IMR-90 (cell line): ENCODE data around the gene ITCH. TPM values are rescaled to one million over a fixed set of nuclear protein-coding genes. Genes with fewer than 3 reads are reported as not detected.

Experiments used
- ATAC-seq: fragments of 200-7000 bp; cut with Tn5 transposase; 2 replicates; pipeline ENCODE4 v1.9.1; 2020; ENCODE audit warnings: low read depth, mild to moderate bottlenecking, moderate library complexity
- BruUV-seq: library from RNA; stranded (reverse); fragments of 400-500 nt; replicated peaks from 2 replicates; lab custom pipeline; 2021; lab: Mats Ljungman, UMichigan
- CTCF ChIA-PET: fragments of 300-600 bp; formaldehyde crosslinking; extraction: SDS; loops from one replicate; lab custom pipeline; 2021; ENCODE audit warnings: antibody characterized with exemption; lab: Yijun Ruan, JAX
- POLR2A ChIA-PET: fragments of 300-600 bp; sonication (Branson Sonifier 250); formaldehyde crosslinking; loops from one replicate; lab custom pipeline; 2022; ENCODE audit warnings: antibody characterized with exemption; ENCODE audit not compliant: unreplicated experiment; lab: Charles Lee
- DNase-seq: peaks from one replicate; pipeline ENCODE4 v3.0.0; 2013
- H2AFZ ChIP-seq: replicated peaks from 2 replicates; pipeline ENCODE3; 2013; ENCODE audit warnings: low read length, mild to moderate bottlenecking; ENCODE audit not compliant: poor library complexity
- H2AK5ac ChIP-seq: 2 replicates; pipeline ENCODE4 v1.6.1; 2013; ENCODE audit warnings: low read depth, low read length, inconsistent platforms
- H2AK9ac ChIP-seq: replicated peaks from 2 replicates; pipeline ENCODE3; 2013; ENCODE audit warnings: mild to moderate bottlenecking, low read depth, low read length, moderate library complexity; ENCODE audit not compliant: poor library complexity
- H2BK120ac ChIP-seq: 2 replicates; pipeline ENCODE4 v1.6.1; 2013; ENCODE audit warnings: low read depth, low read length, inconsistent platforms
- H2BK15ac ChIP-seq: 3 replicates; pipeline ENCODE4 v1.6.1; 2013; ENCODE audit warnings: low read depth, low read length, inconsistent platforms
- H2BK20ac ChIP-seq: 2 replicates; pipeline ENCODE4 v1.6.1; 2013; ENCODE audit warnings: low read depth, mild to moderate bottlenecking, inconsistent platforms, low read length, moderate library complexity
- H2BK5ac ChIP-seq: 2 replicates; pipeline ENCODE4 v1.6.1; 2013; ENCODE audit warnings: mild to moderate bottlenecking, low read depth, low read length, inconsistent platforms; ENCODE audit not compliant: poor library complexity, severe bottlenecking
- H3K14ac ChIP-seq: replicated peaks from 2 replicates; pipeline ENCODE4 v1.6.1; 2013; ENCODE audit warnings: low read depth, low read length, inconsistent platforms
- H3K18ac ChIP-seq: 2 replicates; pipeline ENCODE4 v1.6.1; 2013; ENCODE audit warnings: low read depth, low read length, control low read depth
- H3K23ac ChIP-seq: 2 replicates; pipeline ENCODE4 v1.6.1; 2013; ENCODE audit warnings: low read depth, low read length, inconsistent platforms
- H3K27ac ChIP-seq: 2 replicates; pipeline ENCODE4 v1.5.1; 2013; ENCODE audit warnings: mild to moderate bottlenecking, control low read depth, low read length; ENCODE audit not compliant: insufficient read depth
- H3K27me3 ChIP-seq: 2 replicates; pipeline ENCODE4 v1.6.1; 2013; ENCODE audit warnings: low read length; ENCODE audit not compliant: control insufficient read depth, insufficient read depth
- H3K36me3 ChIP-seq: 2 replicates; pipeline ENCODE4 v1.6.1; 2013; ENCODE audit warnings: low read length, mixed read lengths; ENCODE audit not compliant: control insufficient read depth, insufficient read depth
- H3K4ac ChIP-seq: 2 replicates; pipeline ENCODE4 v1.6.1; 2013; ENCODE audit warnings: low read depth, low read length, inconsistent platforms
- H3K4me1 ChIP-seq: 2 replicates; pipeline ENCODE4 v1.6.1; 2013; ENCODE audit warnings: low read length, mixed read lengths; ENCODE audit not compliant: control insufficient read depth, insufficient read depth
- H3K4me2 ChIP-seq: 2 replicates; pipeline ENCODE4 v1.6.1; 2013; ENCODE audit warnings: low read depth, mild to moderate bottlenecking, control low read depth, low read length, moderate library complexity
- H3K4me3 ChIP-seq: 2 replicates; pipeline ENCODE4 v1.5.1; 2013; ENCODE audit warnings: low read depth, mild to moderate bottlenecking, control low read depth, low read length, moderate library complexity; ENCODE audit not compliant: insufficient read depth
- H3K56ac ChIP-seq: 2 replicates; pipeline ENCODE4 v1.6.1; 2013; ENCODE audit warnings: low read length, inconsistent platforms; ENCODE audit not compliant: insufficient read depth; ENCODE audit errors: extremely low read depth
- H3K79me1 ChIP-seq, 2 experiments: 2 replicates each; pipeline ENCODE4 v1.6.1; 2013; ENCODE audit warnings: low read length in 2 of 2, inconsistent platforms in 1 of 2, low read depth in 1 of 2
- H3K9ac ChIP-seq: 2 replicates; pipeline ENCODE4 v1.6.1; 2013; ENCODE audit warnings: low read depth, low read length, control low read depth
- H3K9me1 ChIP-seq: 2 replicates; pipeline ENCODE4 v1.6.1; 2013; ENCODE audit warnings: low read length, inconsistent platforms; ENCODE audit not compliant: insufficient read depth
- H3K9me3 ChIP-seq: 2 replicates; pipeline ENCODE4 v1.6.1; 2013; ENCODE audit warnings: low read length; ENCODE audit not compliant: control insufficient read depth, insufficient read depth
- H4K20me1 ChIP-seq: 2 replicates; pipeline ENCODE4 v1.6.1; 2013; ENCODE audit warnings: low read length, inconsistent platforms; ENCODE audit not compliant: insufficient read depth
- H4K5ac ChIP-seq: 2 replicates; pipeline ENCODE4 v1.6.1; 2013; ENCODE audit warnings: mild to moderate bottlenecking, low read depth, low read length, control low read depth
- H4K8ac ChIP-seq, 2 experiments: 2 replicates each; pipeline ENCODE4 v1.6.1; 2013; ENCODE audit warnings: low read depth in 2 of 2, low read length in 2 of 2, control low read depth in 1 of 2, inconsistent platforms in 1 of 2
- H4K91ac ChIP-seq: 2 replicates; pipeline ENCODE4 v1.6.1; 2013; ENCODE audit warnings: low read depth, low read length, inconsistent platforms; ENCODE audit not compliant: insufficient read depth
- NFE2L2 ChIP-seq: fragments of 150-350 bp; IDR thresholded peaks from 2 replicates; pipeline ENCODE4 v1.6.1; 2016; ENCODE audit warnings: low read depth, mild to moderate bottlenecking, low read length
- WGBS, 2 experiments: methylation state at CpG; one replicate each; pipeline versions ENCODE4 v1.1.5 to v1.1.7; 2013; ENCODE audit warnings: missing lambda C conversion rate in 2 of 2; ENCODE audit not compliant: insufficient read length in 1 of 2; ENCODE audit errors: extremely low coverage in 2 of 2; 5-methylcytosine and 5-hydroxymethylcytosine counted together
- dilution Hi-C: fragments of 300-500 bp; cut with HindIII; formaldehyde crosslinking; loops from one replicate; pipeline ENCODE4 v1.14.3; 2018; ENCODE audit warnings: low sequenced_read_pairs; ENCODE audit not compliant: unreplicated experiment
- in situ Hi-C: fragments of 300-500 bp; cut with MboI; formaldehyde crosslinking; loops from 3 replicates; pipeline ENCODE4 v1.14.3; 2019; ENCODE audit warnings: low sequenced_read_pairs, inconsistent platforms, mixed read lengths
- intact Hi-C: fragments of 100-400 bp; cut with micrococcal nuclease; formaldehyde crosslinking; loops from 2 replicates; pipeline ENCODE4 v1.10.0; 2022
- polyA plus RNA-seq, 3 experiments: library from polyadenylated mRNA; depleted of rRNA; stranded (reverse); fragments of >200 nt; gene quantifications; 2 replicates each; pipeline ENCODE4 v1.2.3, GENCODE V29; 2012; ENCODE audit warnings: low replicate concordance in 1 of 3
- total RNA-seq: library from RNA; depleted of rRNA; stranded (reverse); fragments of >200 nt; gene quantifications from 2 replicates; pipeline ENCODE4 v1.2.3, GENCODE V29; 2012

The ITCH gene
- total and polyA plus RNA-seq, 2 of the 4 experiments (the other 2 are of a cell fraction), result 12.7 to 94.6 TPM

DNA sequence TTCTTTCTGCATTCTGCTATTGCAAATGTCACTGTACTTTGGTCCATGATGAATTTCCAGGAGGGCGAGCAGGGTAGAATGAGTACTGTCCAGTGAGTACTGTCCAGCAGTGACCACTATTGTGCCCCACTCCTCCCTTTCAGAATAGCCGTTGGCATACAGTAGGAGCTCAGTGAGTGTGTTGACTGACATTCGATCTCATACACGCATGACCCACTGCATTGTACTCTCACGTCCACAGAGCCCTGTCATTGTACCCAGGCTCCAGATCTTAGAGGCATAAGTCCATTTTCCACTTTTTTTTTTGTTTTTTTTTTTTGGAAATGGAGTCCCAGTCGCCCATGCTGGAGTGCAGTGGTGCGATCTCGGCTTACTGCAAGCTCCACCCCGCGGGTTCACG, 161.4 kb downstream of the ITCH start:
- in situ Hi-C loops, result no loop called here
- BruUV-seq, result no TSS peak

More for the DNA sequence above, 161.4 kb downstream of the ITCH start:
- H3K9me3 ChIP-seq, result no peaks in the 10 kb centered on the region
- H3K9me1 ChIP-seq, result peaks cover 52% of the 10 kb centered on the region
- H2BK20ac ChIP-seq, result peak overlapping the region; percentile 41
- no peak overlapping the region; the same call in 1 of the 2 replicates for H3K56ac ChIP-seq
- ATAC-seq (no peak), DNase-seq (no peak)
- 96% methylated on average over 3 of the region's 11 CpGs; no CpG with 5 or more reads in 1 of the 2 experiments for WGBS, 2 experiments
- H3K23ac ChIP-seq, result peak overlapping the region; percentile 43; the same call in 1 of the 2 replicates
- H4K5ac ChIP-seq, result peak overlapping the region; percentile 35; the same call in 1 of the 2 replicates
- H2AK5ac ChIP-seq, result peak overlapping the region; percentile 93
- no peak overlapping the region for H2AK9ac ChIP-seq
- H2AFZ ChIP-seq, result no peak overlapping the region
- H2BK15ac ChIP-seq, result peak overlapping the region; percentile 55; the same call in 2 of the 3 replicates
- peak overlapping the region; percentile 23 to 35 for H4K8ac ChIP-seq
- H3K4me1 ChIP-seq, result peaks cover 42% of the 10 kb centered on the region
- peak overlapping the region; percentile 86; the same call in 1 of the 2 replicates for H3K27ac ChIP-seq
- H3K36me3 ChIP-seq, result peaks cover 27% of the 10 kb centered on the region
- H3K4me3 ChIP-seq, result no peak overlapping the region
- peak overlapping the region; percentile 48 for H3K18ac ChIP-seq
- TF ChIP-seq NFE2L2, result no peak
- peak overlapping the region; percentile 47 for H3K4ac ChIP-seq
- H4K91ac ChIP-seq, result peak overlapping the region; percentile 67
- H3K79me1 ChIP-seq, result peaks cover 43 to 79% of the 10 kb centered on the region in 2 experiments
- intact Hi-C loops (no loop called here), dilution Hi-C loops (no loop called here)
- H3K27me3 ChIP-seq, result no peaks in the 10 kb centered on the region
- POLR2A ChIA-PET, result no interaction called here
- H3K14ac ChIP-seq, result peak overlapping the region; percentile 11; the same call in 1 of the 2 replicates
- H3K9ac ChIP-seq, result no peak overlapping the region
- CTCF ChIA-PET, result interaction anchor here (2.9 kb wide), 1 partner anchor 212 kb away, joined by 15 read pairs; no protein-coding TSS in a partner anchor
- H2BK120ac ChIP-seq, result peak overlapping the region; percentile 95
- peak overlapping the region; percentile 92 for H2BK5ac ChIP-seq
- no peak overlapping the region for H3K4me2 ChIP-seq
- H4K20me1 ChIP-seq, result peaks cover 30% of the 10 kb centered on the region
